Measurements from ENCODE around the gene TCF12.

Gene TCF12

GRCh38 chr15:57324590-57324890 is 406.1 kb downstream of the TCF12 start:
- in situ Hi-C loops (cut with MboI; ENCODE audit: low sequenced_read_pairs) = loop anchor here (25.0 kb wide), 1 partner anchor 412 kb away; the partner anchor contains the start of gene TCF12

DNA sequence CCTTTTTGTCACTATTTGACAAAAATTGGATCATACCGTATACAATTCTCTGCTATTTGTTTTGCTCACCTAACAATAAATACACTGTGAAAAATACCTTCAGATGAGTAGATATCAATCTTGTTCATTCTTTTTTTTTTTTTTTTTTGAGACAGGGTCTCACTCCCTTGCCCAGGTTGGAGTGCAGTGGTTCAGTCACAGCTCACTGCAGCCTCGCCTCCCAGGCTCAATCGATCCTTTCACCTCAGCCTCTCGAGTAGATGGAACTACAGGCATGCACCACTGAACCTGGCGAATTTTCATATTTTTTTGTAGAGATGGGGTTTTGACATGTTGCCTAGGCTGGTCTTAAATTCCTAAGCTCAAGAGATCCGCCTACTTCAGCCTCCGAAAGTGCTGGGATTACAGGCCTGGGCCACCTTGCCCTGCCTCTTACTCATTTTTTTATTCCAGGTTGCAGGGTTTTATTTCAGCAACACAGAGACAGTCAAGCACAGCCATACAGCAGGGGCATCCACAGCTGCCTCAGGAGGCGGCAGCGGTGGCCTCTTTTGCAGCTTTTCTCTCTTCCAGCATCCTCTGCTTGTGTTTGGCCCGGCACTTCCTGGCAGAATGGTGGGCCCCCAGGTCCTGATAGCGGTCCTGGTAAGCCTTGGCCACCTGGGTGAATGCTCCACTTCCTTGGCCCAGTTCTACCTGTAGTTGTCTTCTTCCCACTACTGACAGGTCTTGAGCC is 406.7 kb downstream of the TCF12 start:
- in situ Hi-C loops (cut with MboI; ENCODE audit: low sequenced_read_pairs) = loop anchor here (25.0 kb wide), 2 partner anchors 413 to 838 kb away; partner anchors contain the start of gene TCF12

DNA sequence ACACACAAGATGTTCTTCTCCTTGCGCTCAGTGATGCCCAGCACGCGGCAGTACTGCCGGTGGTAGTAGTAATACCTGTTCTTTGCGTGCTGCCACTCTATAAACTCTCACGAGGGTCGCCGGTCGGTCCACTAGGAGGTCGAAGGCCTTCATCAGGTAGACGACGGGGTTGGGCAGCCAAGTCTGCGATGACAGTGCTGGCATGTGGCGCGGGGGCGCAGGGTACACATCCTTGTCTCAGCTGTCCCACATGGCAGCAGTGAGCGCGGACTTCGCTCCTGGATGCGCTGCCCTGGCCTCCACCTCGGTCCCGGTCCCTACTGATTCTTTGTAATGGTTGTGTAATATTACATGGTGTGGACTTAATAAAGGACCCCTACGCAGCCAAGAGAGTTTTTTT is 407.8 kb downstream of the TCF12 start:
- in situ Hi-C loops (cut with MboI; ENCODE audit: low sequenced_read_pairs) = loop anchor here (25.0 kb wide), 1 partner anchor 839 kb away; no protein-coding TSS in a partner anchor

DNA sequence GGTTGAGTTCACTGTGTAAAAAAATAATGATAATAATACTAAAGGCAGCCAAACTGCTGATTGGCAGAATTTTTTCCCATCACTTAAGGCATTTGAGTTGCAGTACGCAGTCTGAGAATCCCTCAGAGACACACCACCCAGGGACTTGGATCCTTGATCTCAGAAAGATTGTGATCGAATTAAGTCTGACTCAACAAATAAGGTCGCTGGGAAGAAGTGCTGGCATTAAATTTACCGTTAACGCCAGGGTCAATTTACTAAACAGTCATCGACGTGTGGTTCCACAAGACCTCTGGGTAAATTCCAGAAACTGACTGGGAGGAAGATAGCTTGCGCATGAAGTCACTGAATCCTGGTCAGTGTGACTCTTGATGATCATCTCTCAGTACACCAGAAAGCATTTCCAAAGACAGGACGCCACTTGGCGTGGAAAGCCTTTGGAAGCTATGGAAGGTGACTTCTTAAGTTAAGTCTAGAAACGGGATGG is 409.6 kb downstream of the TCF12 start:
- in situ Hi-C loops (cut with MboI; ENCODE audit: low sequenced_read_pairs) = loop anchor here (25.0 kb wide), 1 partner anchor 841 kb away; no protein-coding TSS in a partner anchor

DNA sequence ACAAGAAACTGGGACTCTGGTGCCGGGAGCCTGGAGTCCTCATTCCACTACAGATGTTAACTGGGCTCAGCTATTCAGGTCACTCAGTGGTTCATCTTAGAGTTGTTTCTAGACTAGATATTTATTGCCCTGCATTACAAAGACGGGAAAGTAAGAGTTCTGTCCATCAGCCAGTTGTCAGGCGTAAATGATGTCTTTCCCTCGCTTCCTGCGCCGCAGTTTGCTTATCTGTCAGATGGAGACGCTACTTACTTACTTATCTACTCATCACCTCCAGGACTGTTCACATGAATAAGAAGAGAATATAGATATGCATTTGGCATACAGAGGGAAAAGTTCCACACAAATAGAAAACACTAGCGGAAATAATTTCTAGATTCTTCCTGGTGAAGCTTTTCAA is 410.0 kb downstream of the TCF12 start:
- in situ Hi-C loops (cut with MboI; ENCODE audit: low sequenced_read_pairs) = loop anchor here (25.0 kb wide), 1 partner anchor 841 kb away; no protein-coding TSS in a partner anchor

DNA sequence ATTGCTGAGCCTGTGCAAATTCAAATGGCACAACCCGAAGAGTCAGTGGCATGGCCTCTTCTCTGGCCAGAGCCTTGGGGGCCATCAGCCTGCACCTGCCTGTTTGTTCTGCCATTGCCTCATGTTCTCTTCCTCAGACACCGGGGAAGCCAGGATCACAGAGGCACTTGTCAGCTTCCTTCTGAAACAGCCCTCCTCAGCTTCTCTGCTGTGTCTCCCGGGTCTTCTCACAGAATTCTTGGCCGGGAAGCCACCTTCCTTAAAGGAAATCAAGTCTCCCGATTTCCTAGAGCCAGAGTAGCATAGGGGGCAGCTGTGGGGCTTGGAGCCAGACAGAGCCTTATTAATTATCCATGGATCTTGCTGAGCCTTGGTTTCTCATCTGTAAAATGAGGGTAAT is 410.5 kb downstream of the TCF12 start:
- in situ Hi-C loops (cut with MboI; ENCODE audit: low sequenced_read_pairs) = loop anchor here (25.0 kb wide), 1 partner anchor 842 kb away; no protein-coding TSS in a partner anchor

DNA sequence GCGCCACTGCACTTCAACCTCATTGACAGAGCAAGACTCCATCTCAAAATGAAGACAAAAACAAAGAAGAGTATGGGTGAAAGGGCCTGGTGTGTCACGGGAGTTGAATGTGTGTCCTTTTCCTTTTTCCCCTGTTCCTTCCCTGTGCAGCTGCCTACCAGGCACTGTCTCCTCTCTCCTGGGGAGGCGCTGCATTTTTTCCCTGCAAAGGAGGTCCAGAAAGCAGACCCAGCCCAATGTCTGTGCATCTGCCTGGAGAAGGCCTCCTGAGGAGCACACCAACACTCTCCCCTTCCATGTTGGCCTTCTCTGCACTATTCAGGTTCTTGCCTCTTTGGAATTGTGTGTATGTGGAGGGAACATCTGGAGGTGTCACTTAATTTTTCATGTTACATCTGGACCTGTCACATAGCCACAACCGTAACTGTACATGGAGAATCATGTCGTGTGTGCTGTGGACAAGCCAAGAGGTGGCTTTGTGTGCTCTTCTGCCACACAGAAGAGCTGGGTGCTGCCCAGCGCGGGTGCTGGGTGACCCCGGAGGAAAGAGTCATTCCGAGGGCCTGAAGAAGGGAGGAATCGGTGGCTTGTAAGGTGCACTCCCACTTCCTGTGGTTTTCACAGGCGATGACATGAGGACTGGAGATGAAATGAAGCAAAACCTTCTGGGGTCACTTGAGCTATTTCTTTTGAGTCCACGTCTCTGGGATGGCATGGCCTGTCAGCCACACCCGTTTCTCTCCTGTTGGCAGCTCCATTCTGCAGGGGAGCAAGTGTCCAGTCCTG is 411.3 kb downstream of the TCF12 start:
- in situ Hi-C loops (cut with MboI; ENCODE audit: low sequenced_read_pairs) = loop anchor here (25.0 kb wide), 1 partner anchor 842 kb away; no protein-coding TSS in a partner anchor

- in situ Hi-C loops (cut with MboI; ENCODE audit: low sequenced_read_pairs) = loop anchor here (25.0 kb wide), 1 partner anchor 843 kb away; no protein-coding TSS in a partner anchor
These were observed 412.3 kb downstream of the TCF12 start for GRCh38 chr15:57330619-57331340.

- in situ Hi-C loops (cut with MboI; ENCODE audit: low sequenced_read_pairs) = loop anchor here (25.0 kb wide), 1 partner anchor 845 kb away; no protein-coding TSS in a partner anchor
These were observed 413.9 kb downstream of the TCF12 start for GRCh38 chr15:57332326-57332725.

GRCh38 chr15:57333487-57333886 is 415.0 kb downstream of the TCF12 start:
- in situ Hi-C loops (cut with MboI; ENCODE audit: low sequenced_read_pairs) = loop anchor here (25.0 kb wide), 1 partner anchor 846 kb away; no protein-coding TSS in a partner anchor

DNA sequence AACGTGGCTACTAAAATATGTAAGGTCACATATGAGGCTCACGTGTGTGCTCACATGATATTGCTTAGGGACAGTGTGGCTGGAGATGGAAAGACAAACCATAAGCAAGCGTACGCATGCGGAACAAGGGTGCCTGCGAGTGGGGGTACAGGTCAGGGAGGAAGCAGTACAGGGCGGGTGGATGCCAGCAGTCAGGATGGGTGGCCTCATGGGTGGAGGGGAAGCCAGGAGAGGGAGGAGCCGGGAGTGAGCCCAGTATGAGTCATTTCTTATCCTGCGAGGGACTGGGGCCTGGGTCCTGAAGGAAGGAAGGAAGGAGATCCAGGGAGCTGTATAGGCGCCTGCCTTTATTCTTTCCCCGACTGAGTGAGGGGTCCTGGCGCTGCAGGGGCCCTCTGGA is 415.8 kb downstream of the TCF12 start:
- in situ Hi-C loops (cut with MboI; ENCODE audit: low sequenced_read_pairs) = loop anchor here (25.0 kb wide), 1 partner anchor 847 kb away; no protein-coding TSS in a partner anchor

- in situ Hi-C loops (cut with MboI; ENCODE audit: low sequenced_read_pairs) = loop anchor here (25.0 kb wide), 1 partner anchor 848 kb away; no protein-coding TSS in a partner anchor
These were observed 416.9 kb downstream of the TCF12 start for GRCh38 chr15:57335293-57335715.

DNA sequence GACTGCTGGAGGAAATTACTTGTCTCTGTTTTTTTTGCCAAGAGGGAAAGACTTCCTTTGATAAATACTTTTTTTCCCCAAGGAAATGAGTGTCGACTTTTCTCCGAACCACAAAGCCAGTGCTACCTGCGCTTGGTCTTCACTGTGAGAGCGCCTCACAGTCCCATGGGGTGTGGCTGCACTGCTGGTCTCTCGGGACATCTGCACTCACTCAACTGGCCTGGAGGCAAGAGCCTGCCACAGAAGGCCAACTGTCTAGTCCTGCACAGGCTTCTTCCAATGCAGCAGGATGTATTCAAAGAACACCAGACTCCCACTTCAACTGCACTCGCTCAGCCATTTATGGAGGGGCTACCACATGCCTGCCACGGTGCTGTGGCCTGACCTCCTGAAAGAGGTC is 417.3 kb downstream of the TCF12 start:
- in situ Hi-C loops (cut with MboI; ENCODE audit: low sequenced_read_pairs) = loop anchor here (25.0 kb wide), 1 partner anchor 848 kb away; no protein-coding TSS in a partner anchor

DNA sequence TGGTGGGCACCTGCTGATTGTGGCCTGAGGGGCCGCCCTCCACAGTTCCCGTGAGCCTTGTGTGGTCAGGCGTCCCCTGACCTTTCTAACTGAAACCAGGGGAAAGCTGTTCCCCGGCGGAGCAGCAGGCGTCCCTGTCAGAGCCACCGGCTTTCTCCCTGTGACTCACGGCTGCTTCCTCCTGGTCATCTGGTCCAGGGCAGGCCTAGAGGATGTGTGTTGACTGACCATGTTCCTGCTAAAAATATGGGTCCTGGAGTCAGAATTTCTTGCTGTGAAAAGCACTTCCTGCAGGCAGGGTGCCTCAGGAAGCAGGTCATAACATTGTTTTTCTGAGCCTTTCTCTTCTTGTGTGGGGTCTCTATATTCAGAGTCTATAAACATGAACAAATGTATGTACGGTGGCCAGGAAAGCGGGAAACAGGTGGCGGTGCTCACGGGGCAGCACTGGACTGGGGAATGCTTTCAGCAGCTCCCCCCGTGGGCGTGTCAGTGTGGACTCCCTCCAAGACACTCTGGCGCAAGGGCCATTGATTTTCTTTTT is 419.5 kb downstream of the TCF12 start:
- in situ Hi-C loops (cut with MboI; ENCODE audit: low sequenced_read_pairs) = loop anchor here (25.0 kb wide), 1 partner anchor 851 kb away; no protein-coding TSS in a partner anchor

GRCh38 chr15:57339321-57339720 is 420.9 kb downstream of the TCF12 start:
- in situ Hi-C loops (cut with MboI; ENCODE audit: low sequenced_read_pairs) = loop anchor here (25.0 kb wide), 1 partner anchor 852 kb away; no protein-coding TSS in a partner anchor

Data from HL-60/S4 treated with phorbol 12-myristate 13-acetate at 8.2 ng/mL for 4 days and 3 days (cell line).